GM12864 (cell line): ENCODE data around the gene SLC39A2.
"Not testable (repeated sequence)": the region's sequence is repeated elsewhere in the genome, so short reads cannot be mapped to it uniquely, and the experiment has no call there.

ENCODE experiments used
- DNase-seq: peaks from one replicate; pipeline ENCODE4 v3.0.0-alpha.2; 2011; ENCODE audit warnings: low read depth
- H3K4me3 ChIP-seq: 2 replicates; pipeline ENCODE4 v1.5.1; 2011; ENCODE audit warnings: mild to moderate bottlenecking, low read depth, low read length, control low read depth
- CTCF ChIP-seq: IDR thresholded peaks from 2 replicates; pipeline ENCODE4 v1.5.1; 2011; ENCODE audit warnings: low read depth, mild to moderate bottlenecking, moderate library complexity, low read length, control low read depth, inconsistent platforms; ENCODE audit errors: missing control alignments

Gene SLC39A2

GRCh38 chr14:20998674-20999366 lies at the start of gene SLC39A2:
SLC39A2 (plus strand) TSS chr14:20999293; CDS start chr14:20999447, 154 bp downstream.
- no peak for DNase-seq
- TF ChIP-seq CTCF = no peak
- H3K4me3 ChIP-seq = no peak within 1 kb of the TSS

GRCh38 chr14:20954736-20955537 lies 44.2 kb upstream of the SLC39A2 start, which contains the start of gene RNASE2:
RNASE2 (plus strand) TSS chr14:20955487; CDS start chr14:20955772, 285 bp downstream.
- not testable (repeated sequence) for H3K4me3 ChIP-seq, DNase-seq

- not testable (repeated sequence) for DNase-seq, H3K4me3 ChIP-seq
These were observed 43.6 kb upstream of the SLC39A2 start for GRCh38 chr14:20955538-20955873.

- TF ChIP-seq CTCF = no peak
- no peak for DNase-seq
- H3K4me3 ChIP-seq = no peak overlapping the region
These were observed 42.6 kb upstream of the SLC39A2 start for GRCh38 chr14:20956376-20956976.

GRCh38 chr14:20958946-20959345 lies 40.1 kb upstream of the SLC39A2 start:
- not testable (repeated sequence) for H3K4me3 ChIP-seq, DNase-seq

- no peak for DNase-seq
- TF ChIP-seq CTCF = no peak
- no peak overlapping the region for H3K4me3 ChIP-seq
These were observed 29.8 kb upstream of the SLC39A2 start for GRCh38 chr14:20969336-20969735.

- no peak overlapping the region; the same call in 1 of the 2 replicates for H3K4me3 ChIP-seq
- no peak for DNase-seq
- TF ChIP-seq CTCF = no peak
These were observed 28.5 kb upstream of the SLC39A2 start for GRCh38 chr14:20970647-20970982.

GRCh38 chr14:20970983-20971704 lies 27.9 kb upstream of the SLC39A2 start:
- DNase-seq = peak; percentile 27
- peak overlapping the region; percentile 49 for H3K4me3 ChIP-seq
- TF ChIP-seq CTCF = peak; percentile 96
